Kidney (tissue), 14 donors: ENCODE data around the gene TUBG1. TPM values are rescaled to one million over a fixed set of nuclear protein-coding genes. Genes with fewer than 3 reads are reported as not detected.

Experiments
- DNase-seq, 5 donors: peaks; one replicate each; pipeline ENCODE4 v3.0.0-alpha.2; 2013 to 2020
- FAIRE-seq: peaks from 2 replicates; lab custom pipeline; 2012; peaks lifted over from hg19 to GRCh38; lab: Jason Lieb, UNC
- H3K27ac ChIP-seq, 2 donors: one replicate each; pipeline ENCODE4 v1.7.0; 2013; ENCODE audit warnings: low read depth in 2 of 2, low read length in 2 of 2, inconsistent platforms in 1 of 2
- H3K27me3 ChIP-seq: one replicate; pipeline ENCODE4 v1.7.1; 2013; ENCODE audit warnings: low read length, inconsistent platforms; ENCODE audit not compliant: control insufficient read depth, insufficient read depth
- H3K36me3 ChIP-seq, 3 donors: one replicate each; pipeline versions ENCODE4 v1.7.0 to v1.7.1; 2013; ENCODE audit warnings: low read length in 3 of 3, control low read depth in 1 of 3, inconsistent platforms in 1 of 3; ENCODE audit not compliant: insufficient read depth in 3 of 3, control insufficient read depth in 2 of 3
- H3K4me1 ChIP-seq, 3 donors: one replicate each; pipeline versions ENCODE4 v1.7.0 to v1.7.1; 2013; ENCODE audit warnings: low read length in 3 of 3, inconsistent platforms in 1 of 3, low read depth in 1 of 3; ENCODE audit not compliant: control insufficient read depth in 2 of 3, insufficient read depth in 2 of 3
- H3K4me3 ChIP-seq, 3 donors: one replicate each; pipeline versions ENCODE4 v1.7.0 to v1.8.1; 2013; ENCODE audit warnings: low read length in 3 of 3, control low read depth in 1 of 3, inconsistent platforms in 1 of 3
- H3K9ac ChIP-seq, 3 donors: one replicate each; pipeline versions ENCODE4 v1.7.0 to v1.7.1; 2013; ENCODE audit warnings: low read length in 3 of 3, control low read depth in 1 of 3, inconsistent platforms in 1 of 3
- H3K9me3 ChIP-seq, 3 donors: one replicate each; pipeline versions ENCODE4 v1.7.0 to v1.7.1; 2013; ENCODE audit warnings: low read length in 3 of 3, control low read depth in 1 of 3, inconsistent platforms in 1 of 3; ENCODE audit not compliant: control insufficient read depth in 2 of 3, insufficient read depth in 1 of 3
- intact Hi-C: fragments of 100-400 bp; cut with DNase I; formaldehyde crosslinking; loops from one replicate; pipeline ENCODE4 v1.11.1; 2022
- polyA plus RNA-seq: library from polyadenylated mRNA; stranded (reverse); fragments of 350-450 nt; fragmentation: Illumina TruSeq; extraction: RNeasy Lipid Tissue Mini Kit (QIAGEN cat#74804); gene quantifications from one replicate; pipeline ENCODE4 v1.2.3, GENCODE V29; 2014; ENCODE audit warnings: low read depth, low replicate concordance; ENCODE audit not compliant: insufficient read depth
- total RNA-seq: library from RNA; stranded (reverse); fragmentation: NEBNext Ultra II Directional; extraction: Animal tissue kit (Norgen Biotek cat#: 25700); gene quantifications from one replicate; pipeline ENCODE4 v1.2.1, GENCODE V29; 2021
- TF ChIP-seq, protein P1 (sequence below): IDR thresholded peaks from 3 replicates; pipeline ENCODE4 v1.5.1; 2012; ENCODE audit warnings: mild to moderate bottlenecking, moderate library complexity, borderline replicate concordance; ENCODE audit not compliant: insufficient read depth; ENCODE audit errors: extremely low read depth
- donor health status: control.
- donor health status: control.
- donor health status: control.
- donor health status: control.
- donor health status: control.
- donor health status: DM: yes; HTN: yes; CAD: no.
- donor health status: Normal renal cell carcinoma (clear cell type).

The TUBG1 gene
- total and polyA plus RNA-seq, 2 donors from 2014 or later = 33.7 to 61.9 TPM

DNA sequence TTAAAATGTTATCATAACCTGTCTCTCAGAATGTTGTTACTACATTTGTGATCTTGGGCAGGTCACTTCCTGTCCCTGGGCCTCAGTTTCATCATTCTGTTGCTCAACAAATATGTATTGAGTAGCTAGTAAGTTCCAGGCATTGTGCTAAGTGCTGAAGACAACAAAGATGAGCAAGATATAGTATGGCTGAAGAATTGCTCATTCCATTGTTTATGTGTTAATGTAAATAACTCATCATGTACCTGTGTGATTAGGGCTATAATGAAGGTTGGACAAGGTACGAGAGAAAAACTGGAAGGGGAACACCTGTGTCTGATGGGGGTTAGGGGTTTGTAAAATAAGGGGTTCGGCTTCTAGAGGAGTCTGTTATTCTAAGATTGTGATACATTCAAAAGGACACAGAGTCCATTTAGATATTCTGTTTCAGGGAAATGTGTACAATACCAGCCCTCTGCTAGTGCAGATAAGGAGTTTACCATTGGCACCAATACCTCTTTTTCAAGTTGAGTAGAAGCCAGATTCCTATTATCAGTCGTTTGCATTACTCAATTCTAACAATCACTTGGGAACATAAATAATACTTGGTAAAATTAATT, 20.0 kb downstream of the TUBG1 start:
- H3K36me3 ChIP-seq = no peaks in the 10 kb centered on the region
- H3K9me3 ChIP-seq = no peaks in the 10 kb centered on the region
- H3K4me3 ChIP-seq = no peak overlapping the region
- H3K9ac ChIP-seq = no peak overlapping the region
- no peak for FAIRE-seq
- no peak overlapping the region for H3K27ac ChIP-seq
- TF ChIP-seq, protein P1, sequence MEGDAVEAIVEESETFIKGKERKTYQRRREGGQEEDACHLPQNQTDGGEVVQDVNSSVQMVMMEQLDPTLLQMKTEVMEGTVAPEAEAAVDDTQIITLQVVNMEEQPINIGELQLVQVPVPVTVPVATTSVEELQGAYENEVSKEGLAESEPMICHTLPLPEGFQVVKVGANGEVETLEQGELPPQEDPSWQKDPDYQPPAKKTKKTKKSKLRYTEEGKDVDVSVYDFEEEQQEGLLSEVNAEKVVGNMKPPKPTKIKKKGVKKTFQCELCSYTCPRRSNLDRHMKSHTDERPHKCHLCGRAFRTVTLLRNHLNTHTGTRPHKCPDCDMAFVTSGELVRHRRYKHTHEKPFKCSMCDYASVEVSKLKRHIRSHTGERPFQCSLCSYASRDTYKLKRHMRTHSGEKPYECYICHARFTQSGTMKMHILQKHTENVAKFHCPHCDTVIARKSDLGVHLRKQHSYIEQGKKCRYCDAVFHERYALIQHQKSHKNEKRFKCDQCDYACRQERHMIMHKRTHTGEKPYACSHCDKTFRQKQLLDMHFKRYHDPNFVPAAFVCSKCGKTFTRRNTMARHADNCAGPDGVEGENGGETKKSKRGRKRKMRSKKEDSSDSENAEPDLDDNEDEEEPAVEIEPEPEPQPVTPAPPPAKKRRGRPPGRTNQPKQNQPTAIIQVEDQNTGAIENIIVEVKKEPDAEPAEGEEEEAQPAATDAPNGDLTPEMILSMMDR = no peak
- DNase-seq = no peak
- intact Hi-C loops = no loop called here
- H3K27me3 ChIP-seq = no peaks in the 10 kb centered on the region
- H3K4me1 ChIP-seq = no peaks in the 10 kb centered on the region

DNA sequence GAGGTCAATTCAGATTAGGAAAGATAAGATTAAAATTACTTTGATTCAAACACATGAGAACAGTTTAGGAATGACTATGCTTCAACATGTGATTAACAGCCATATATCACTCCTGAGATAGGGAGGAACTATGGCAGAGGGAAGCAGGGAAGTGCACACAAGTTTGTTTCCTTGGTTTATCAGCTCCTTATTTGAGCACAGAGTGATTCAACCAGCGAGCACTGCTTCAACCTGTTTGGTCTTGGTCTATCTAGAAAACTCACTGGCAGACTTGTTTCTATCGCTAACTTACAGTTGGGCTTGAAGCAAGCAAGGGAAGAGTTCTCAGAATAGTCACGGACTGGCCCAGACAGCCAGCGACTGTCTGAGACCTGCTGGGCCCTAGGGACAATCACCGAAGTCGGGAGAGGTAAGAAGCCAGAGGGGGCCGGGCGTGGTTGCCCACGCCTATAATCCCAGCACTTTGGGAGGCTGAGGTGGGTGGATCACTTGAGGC, 23.5 kb downstream of the TUBG1 start:
- DNase-seq (peak in 1 of 5 donors; percentile 9), FAIRE-seq (no peak)
- Histone ChIP-seq H3K9me3 (no peaks in the 10 kb centered on the region), H3K4me3 (no peak overlapping the region), H3K4me1 (no peaks in the 10 kb centered on the region), H3K36me3 (no peaks in the 10 kb centered on the region), H3K27ac (no peak overlapping the region), H3K9ac (no peak overlapping the region), H3K27me3 (no peaks in the 10 kb centered on the region)
- TF ChIP-seq, protein P1 = no peak
- intact Hi-C loops = no loop called here

DNA sequence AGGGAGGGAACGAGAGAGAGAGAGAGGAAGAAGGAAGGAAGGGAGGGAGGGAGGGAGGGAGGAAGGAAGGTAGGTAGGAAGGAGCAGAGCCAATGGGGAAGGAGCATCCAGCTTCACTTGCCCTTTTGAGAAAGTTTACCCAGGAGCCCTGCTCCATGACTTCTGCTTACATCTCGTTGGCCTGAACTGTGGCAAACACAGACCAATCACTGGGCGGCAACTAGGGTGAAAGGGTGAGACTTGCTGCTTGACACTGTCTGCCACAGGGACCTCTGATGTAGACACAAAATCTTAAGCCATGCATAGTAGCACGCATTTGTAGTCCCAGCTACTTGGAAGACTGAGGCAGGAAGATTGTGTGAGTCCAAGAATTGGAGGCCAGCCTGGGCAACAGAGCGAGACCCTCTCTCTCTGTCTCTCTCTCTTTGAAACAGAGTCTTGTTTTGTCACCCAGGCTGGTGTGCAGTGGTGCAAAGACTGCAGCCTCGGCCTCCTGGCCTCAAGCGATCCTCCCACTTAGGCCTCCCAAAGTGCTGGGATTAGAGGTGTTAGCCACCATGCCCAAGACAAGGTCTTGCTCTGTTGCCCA, 30.1 kb downstream of the TUBG1 start:
- Histone ChIP-seq H3K27me3 (no peaks in the 10 kb centered on the region), H3K27ac (no peak overlapping the region), H3K36me3 (no peaks in the 10 kb centered on the region), H3K9me3 (no peaks in the 10 kb centered on the region), H3K4me3 (no peak overlapping the region), H3K4me1 (no peaks in the 10 kb centered on the region), H3K9ac (no peak overlapping the region)
- TF ChIP-seq, protein P1 = no peak
- intact Hi-C loops = no loop called here
- DNase-seq (peak in 1 of 5 donors; percentile 19), FAIRE-seq (no peak)
